ENCODE measurements around the gene NME1.

The NME1 gene

DNA sequence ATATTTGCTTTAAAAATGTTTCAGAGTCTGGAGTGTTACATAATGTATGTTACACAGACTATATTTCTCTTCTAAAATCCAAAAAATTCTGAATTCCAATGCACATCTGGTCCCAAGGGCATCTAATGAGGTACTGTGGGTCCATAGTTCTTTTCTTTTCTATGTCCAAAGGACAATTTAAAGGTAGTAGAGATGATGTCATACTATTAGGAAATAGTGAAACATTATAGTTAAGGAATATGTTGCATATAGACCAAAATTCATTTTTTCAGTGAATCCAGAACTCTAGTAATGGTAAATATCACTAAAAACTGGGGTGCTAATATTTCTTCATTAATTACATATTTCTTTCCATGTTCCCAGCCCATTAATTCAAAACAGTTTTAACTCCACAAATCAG, 35.8 kb downstream of the NME1 start:
- DNase-seq (ENCODE audit: low read depth in 3 of 3): no peak

DNA sequence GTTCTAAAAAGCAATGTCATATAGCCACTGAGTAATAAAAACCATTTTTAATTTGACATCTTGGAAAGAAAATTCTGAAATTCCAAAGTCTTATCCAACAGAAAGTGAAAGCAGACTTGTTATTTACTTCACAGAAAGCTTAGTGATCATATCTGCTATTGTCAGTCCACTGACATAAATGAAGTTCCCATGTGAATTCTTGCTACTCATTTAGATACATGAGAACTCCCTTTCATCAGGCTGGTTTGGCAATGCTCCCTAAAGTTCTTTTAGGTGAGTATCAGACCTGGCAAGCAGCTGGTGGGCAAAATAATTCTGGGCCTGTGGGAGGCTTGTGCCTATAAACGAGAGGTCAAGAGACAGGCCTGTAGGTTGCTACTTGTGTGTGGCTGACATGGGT, 36.3 kb downstream of the NME1 start:
- DNase-seq (ENCODE audit: low read depth in 3 of 3): no peak

DNA sequence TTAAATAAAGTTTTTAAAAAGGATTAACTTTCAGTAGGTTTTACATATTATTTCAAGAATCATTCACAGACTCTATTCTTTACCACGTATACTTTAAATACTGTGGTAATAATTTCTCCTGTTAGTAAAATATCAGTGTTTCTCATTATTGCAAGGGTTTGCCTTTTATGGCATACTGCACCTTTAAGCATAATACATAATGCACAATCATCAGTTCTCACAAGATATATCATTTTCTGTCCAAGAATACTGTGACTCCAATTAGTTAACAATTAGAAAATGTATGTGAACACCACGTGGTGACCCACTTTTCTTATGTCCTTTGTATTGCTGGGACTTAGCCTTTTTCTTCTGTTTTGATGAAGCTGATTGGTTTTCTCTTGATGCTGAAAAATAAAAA, 38.5 kb downstream of the NME1 start:
- DNase-seq (ENCODE audit: low read depth in 3 of 3): no peak

DNA sequence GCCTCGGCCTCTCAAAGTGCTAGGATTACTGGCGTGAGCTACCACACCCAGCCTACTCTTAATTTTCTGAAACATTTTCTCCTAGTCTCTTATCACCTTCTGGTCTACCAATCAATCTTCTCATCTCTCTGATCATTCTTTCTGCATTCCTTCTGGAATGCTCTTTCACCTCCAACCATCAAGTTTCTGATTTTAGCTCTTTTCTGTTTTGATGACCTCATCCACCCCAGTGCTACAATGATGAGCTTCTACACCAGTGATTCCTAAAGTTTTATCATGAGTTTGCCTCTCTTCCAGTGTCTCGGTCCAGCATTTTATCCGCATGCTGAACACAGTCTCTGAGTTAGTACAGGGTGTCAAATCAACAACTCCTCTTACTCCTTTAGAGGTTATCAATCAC, 44.4 kb downstream of the NME1 start:
- DNase-seq (ENCODE audit: low read depth in 3 of 3): no peak

DNA sequence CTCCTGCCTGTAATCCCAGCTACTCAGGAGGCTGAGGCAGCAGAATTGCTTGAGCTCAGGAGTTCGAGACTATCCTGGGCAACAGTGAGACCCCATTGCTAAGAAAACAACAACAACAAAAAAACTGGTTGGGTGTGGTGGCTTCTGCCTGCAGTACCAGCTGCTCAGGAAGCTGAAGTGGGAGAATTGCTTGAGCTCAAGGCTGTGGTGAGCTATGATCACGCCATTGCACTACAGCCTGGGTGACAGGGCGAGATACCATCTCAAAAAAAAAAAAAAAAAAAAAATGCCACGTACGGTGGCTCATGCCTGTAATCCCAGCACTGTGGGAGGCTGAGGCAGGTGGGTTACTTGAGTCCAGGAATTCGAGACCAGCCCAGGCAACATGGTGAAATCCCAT, 46.9 kb downstream of the NME1 start:
- DNase-seq (ENCODE audit: low read depth in 3 of 3): no peak

DNA sequence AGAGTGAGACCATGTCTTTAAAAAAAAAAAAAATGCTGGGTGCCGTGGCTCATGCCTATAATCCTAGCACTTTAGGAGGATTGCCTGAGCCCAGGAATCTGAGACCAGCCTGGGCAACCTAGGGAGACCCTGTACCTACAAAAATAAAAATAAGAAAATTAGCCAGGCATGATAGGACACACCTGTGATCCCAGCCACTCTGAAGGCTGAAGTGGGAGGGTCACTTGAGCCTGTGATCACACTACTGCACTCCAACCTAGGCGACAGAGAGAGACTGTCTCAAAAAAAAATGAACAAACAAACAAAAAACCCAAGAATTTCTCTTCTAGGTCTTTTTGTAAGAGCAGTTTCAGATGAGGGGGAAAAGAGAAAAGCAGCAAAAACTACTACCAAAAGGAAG, 47.5 kb downstream of the NME1 start:
- DNase-seq (ENCODE audit: low read depth in 3 of 3): no peak

DNA sequence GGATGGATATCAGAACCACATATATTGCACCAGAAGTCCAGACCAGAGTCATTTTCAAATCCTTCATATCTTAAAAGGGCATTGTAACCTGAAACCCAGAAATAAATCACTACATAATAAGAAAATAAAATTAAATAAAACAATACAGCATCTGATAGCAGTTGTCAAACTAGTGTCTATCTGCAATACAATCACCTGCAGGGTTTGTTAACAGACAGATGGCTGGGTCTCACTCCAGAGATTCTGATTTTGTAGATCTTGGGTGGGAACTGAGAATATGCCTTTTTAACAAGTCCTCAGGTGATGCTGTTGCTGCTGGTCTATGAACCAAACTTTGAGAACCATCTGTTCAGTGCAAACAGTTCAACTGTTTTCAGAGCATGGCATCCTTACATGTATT, 50.5 kb downstream of the NME1 start:
- no peak for DNase-seq (ENCODE audit: low read depth in 3 of 3)
